HL-60 (cell line): ENCODE data around the gene SASH1.

Experiments used
- POLR2AphosphoS5 ChIP-seq: IDR thresholded peaks from 2 replicates; pipeline ENCODE4 v1.6.1; 2012; ENCODE audit warnings: low read depth
- TF ChIP-seq, protein P1 (sequence below): IDR thresholded peaks from one replicate; pipeline ENCODE4 v1.5.1; 2011; ENCODE audit warnings: low read length, control low read depth, inconsistent platforms; ENCODE audit not compliant: insufficient read depth

- TF ChIP-seq, protein P1, sequence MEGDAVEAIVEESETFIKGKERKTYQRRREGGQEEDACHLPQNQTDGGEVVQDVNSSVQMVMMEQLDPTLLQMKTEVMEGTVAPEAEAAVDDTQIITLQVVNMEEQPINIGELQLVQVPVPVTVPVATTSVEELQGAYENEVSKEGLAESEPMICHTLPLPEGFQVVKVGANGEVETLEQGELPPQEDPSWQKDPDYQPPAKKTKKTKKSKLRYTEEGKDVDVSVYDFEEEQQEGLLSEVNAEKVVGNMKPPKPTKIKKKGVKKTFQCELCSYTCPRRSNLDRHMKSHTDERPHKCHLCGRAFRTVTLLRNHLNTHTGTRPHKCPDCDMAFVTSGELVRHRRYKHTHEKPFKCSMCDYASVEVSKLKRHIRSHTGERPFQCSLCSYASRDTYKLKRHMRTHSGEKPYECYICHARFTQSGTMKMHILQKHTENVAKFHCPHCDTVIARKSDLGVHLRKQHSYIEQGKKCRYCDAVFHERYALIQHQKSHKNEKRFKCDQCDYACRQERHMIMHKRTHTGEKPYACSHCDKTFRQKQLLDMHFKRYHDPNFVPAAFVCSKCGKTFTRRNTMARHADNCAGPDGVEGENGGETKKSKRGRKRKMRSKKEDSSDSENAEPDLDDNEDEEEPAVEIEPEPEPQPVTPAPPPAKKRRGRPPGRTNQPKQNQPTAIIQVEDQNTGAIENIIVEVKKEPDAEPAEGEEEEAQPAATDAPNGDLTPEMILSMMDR = no peak
- no peak for TF ChIP-seq POLR2AphosphoS5
These were observed 4.9 kb downstream of the SASH1 start for GRCh38 chr6:148347441-148348054.
